Parathyroid adenoma (tissue), 2 donors: ENCODE data around the gene MXI1.

Source experiments
- H2AFZ ChIP-seq: fragments of 300-600 bp; sonication (generic); one replicate; pipeline ENCODE4 v1.7.0; 2017; ENCODE audit warnings: antibody characterized with exemption, mild to moderate bottlenecking
- H3K27ac ChIP-seq: fragments of 300-600 bp; sonication (generic); one replicate; pipeline ENCODE4 v1.7.0; 2017
- H3K27me3 ChIP-seq: fragments of 300-600 bp; sonication (generic); one replicate; pipeline ENCODE4 v1.7.0; 2017; ENCODE audit warnings: low read length; ENCODE audit not compliant: control insufficient read depth, insufficient read depth
- H3K36me3 ChIP-seq: fragments of 300-600 bp; sonication (generic); one replicate; pipeline ENCODE4 v1.7.0; 2017; ENCODE audit warnings: low read length; ENCODE audit not compliant: control insufficient read depth, insufficient read depth
- H3K4me1 ChIP-seq: fragments of 300-600 bp; sonication (generic); one replicate; pipeline ENCODE4 v1.7.0; 2017; ENCODE audit warnings: control low read depth
- H3K4me2 ChIP-seq: fragments of 300-600 bp; sonication (generic); one replicate; pipeline ENCODE4 v1.7.0; 2017; ENCODE audit warnings: low read length
- H3K4me3 ChIP-seq: fragments of 300-600 bp; sonication (generic); one replicate; pipeline ENCODE4 v1.7.0; 2017; ENCODE audit warnings: low read depth, low read length
- H3K79me2 ChIP-seq: fragments of 300-600 bp; sonication (generic); one replicate; pipeline ENCODE4 v1.7.0; 2017; ENCODE audit warnings: control low read depth
- H3K9ac ChIP-seq: fragments of 300-600 bp; sonication (generic); one replicate; pipeline ENCODE4 v1.7.0; 2017; ENCODE audit warnings: mild to moderate bottlenecking
- H3K9me3 ChIP-seq: fragments of 300-600 bp; sonication (generic); one replicate; pipeline ENCODE4 v1.7.0; 2017; ENCODE audit warnings: low read length; ENCODE audit not compliant: control insufficient read depth
- CTCF ChIP-seq: fragments of 300-600 bp; sonication (generic); IDR thresholded peaks from one replicate; pipeline ENCODE4 v1.7.0; 2017; ENCODE audit warnings: antibody characterized with exemption, mild to moderate bottlenecking
- donor health status: primary hyperparathyroidism.

Gene MXI1

GRCh38 chr10:110162741-110163145, 44.7 kb upstream of the MXI1 start:
- Histone ChIP-seq H3K4me1 (no peaks in the 10 kb centered on the region), H3K79me2 (no peaks in the 10 kb centered on the region), H3K9ac (no peak overlapping the region), H3K9me3 (no peaks in the 10 kb centered on the region), H3K4me2 (no peak overlapping the region), H3K27me3 (no peaks in the 10 kb centered on the region), H3K4me3 (no peak overlapping the region), H3K27ac (no peak overlapping the region), H3K36me3 (no peaks in the 10 kb centered on the region), H2AFZ (no peak overlapping the region)
- TF ChIP-seq CTCF = no peak

GRCh38 chr10:110163192-110163773, 44.1 kb upstream of the MXI1 start:
- no peak for TF ChIP-seq CTCF
- Histone ChIP-seq H3K4me3 (no peak overlapping the region), H3K9ac (no peak overlapping the region), H3K9me3 (no peaks in the 10 kb centered on the region), H3K4me1 (no peaks in the 10 kb centered on the region), H3K4me2 (no peak overlapping the region), H2AFZ (no peak overlapping the region), H3K79me2 (no peaks in the 10 kb centered on the region), H3K36me3 (no peaks in the 10 kb centered on the region), H3K27me3 (no peaks in the 10 kb centered on the region), H3K27ac (no peak overlapping the region)

DNA sequence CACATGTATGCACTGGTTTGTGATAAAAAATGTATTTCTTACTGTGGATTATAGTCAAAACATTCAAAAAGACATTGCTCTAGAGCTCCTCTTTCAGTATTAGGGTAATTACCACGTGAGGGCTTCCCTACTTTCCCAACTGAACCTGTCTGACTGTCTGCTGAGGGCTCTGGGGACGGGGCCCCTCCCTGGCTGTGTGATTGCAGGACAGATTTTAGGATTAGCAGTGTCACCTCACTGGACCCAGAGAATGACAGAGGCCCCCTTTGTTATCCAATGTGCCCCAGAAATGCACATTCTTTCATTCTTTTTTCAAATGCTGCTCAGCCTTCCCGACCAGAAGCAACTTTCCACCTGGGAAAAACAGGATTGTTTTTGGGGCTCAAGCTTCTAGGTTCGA, 43.6 kb upstream of the MXI1 start:
- no peak for TF ChIP-seq CTCF
- H2AFZ ChIP-seq = no peak overlapping the region
- no peak overlapping the region for H3K4me2 ChIP-seq
- H3K36me3 ChIP-seq = no peaks in the 10 kb centered on the region
- H3K4me3 ChIP-seq = no peak overlapping the region
- H3K27ac ChIP-seq = no peak overlapping the region
- H3K9me3 ChIP-seq = no peaks in the 10 kb centered on the region
- H3K79me2 ChIP-seq = no peaks in the 10 kb centered on the region
- H3K4me1 ChIP-seq = no peaks in the 10 kb centered on the region
- no peak overlapping the region for H3K9ac ChIP-seq
- H3K27me3 ChIP-seq = no peaks in the 10 kb centered on the region

GRCh38 chr10:110165239-110165638, 42.2 kb upstream of the MXI1 start:
- H3K36me3 ChIP-seq = no peaks in the 10 kb centered on the region
- no peaks in the 10 kb centered on the region for H3K79me2 ChIP-seq
- no peak overlapping the region for H3K4me3 ChIP-seq
- no peaks in the 10 kb centered on the region for H3K9me3 ChIP-seq
- H3K27me3 ChIP-seq = no peaks in the 10 kb centered on the region
- no peaks in the 10 kb centered on the region for H3K4me1 ChIP-seq
- H2AFZ ChIP-seq = no peak overlapping the region
- TF ChIP-seq CTCF = no peak
- H3K27ac ChIP-seq = no peak overlapping the region
- H3K4me2 ChIP-seq = no peak overlapping the region
- no peak overlapping the region for H3K9ac ChIP-seq

DNA sequence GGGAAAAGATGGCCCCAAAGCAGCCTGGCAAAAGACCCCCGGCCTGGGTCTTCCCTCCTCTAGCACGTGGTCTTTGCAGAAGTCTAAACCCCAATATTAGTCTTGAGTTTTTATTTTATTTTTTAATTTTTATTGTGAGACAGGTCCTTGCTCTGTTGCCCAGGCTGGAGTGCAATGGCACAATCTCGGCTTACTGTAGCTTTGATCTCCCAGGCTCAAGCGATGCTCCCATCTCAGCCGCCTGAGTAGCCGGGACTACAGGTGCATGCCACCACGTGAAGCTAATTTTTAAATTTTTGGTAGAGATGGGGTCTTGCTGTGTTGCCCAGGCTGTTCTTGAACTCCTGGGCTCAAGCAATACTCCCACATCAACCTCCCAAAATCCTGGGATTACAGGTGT, 40.3 kb upstream of the MXI1 start:
- no peak overlapping the region for H3K9ac ChIP-seq
- H3K36me3 ChIP-seq = no peaks in the 10 kb centered on the region
- H3K9me3 ChIP-seq = no peaks in the 10 kb centered on the region
- no peak for TF ChIP-seq CTCF
- no peak overlapping the region for H3K4me2 ChIP-seq
- H3K27me3 ChIP-seq = no peaks in the 10 kb centered on the region
- no peaks in the 10 kb centered on the region for H3K79me2 ChIP-seq
- H3K4me1 ChIP-seq = no peaks in the 10 kb centered on the region
- H2AFZ ChIP-seq = no peak overlapping the region
- H3K4me3 ChIP-seq = no peak overlapping the region
- H3K27ac ChIP-seq = no peak overlapping the region
